ENCODE data around the gene FCER1G. TPM values are rescaled to one million over a fixed set of nuclear protein-coding genes. Genes with fewer than 3 reads are reported as not detected.
A peak's percentile ranks its signal among the peaks of the same experiment; 100 is the strongest.

Gene FCER1G
- total RNA-seq, 1 donor from 2014 or later = 4.3 TPM

DNA sequence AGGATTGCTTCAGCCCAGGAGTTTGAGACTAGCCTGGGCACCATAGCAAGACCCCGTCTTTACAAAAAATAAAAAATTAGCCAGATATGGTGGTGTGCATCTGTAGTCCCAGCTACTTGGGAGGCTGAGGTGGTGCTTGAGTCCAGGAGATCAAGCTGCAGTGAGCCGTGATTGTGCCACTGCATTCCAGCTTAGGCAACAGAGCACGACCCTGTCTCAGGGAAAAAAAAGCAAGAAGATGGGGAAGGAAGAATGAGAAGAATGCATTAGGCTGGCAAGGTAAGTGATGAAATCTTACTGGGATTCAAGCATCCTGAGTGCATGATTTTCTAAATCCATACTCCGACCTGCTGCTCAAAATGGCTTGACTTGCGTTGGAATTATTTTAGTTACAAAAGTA lies 50.2 kb downstream of the FCER1G start:
- DNase-seq (ENCODE audit: low spot score) = no peak
- no peak overlapping the region for H3K4me3 Mint-ChIP-seq (ENCODE audit: unreplicated experiment)
- TF ChIP-seq CTCF (IDR thresholded peaks at IDR 0.05; ENCODE audit: unreplicated experiment) = no peak
- H3K9me3 Mint-ChIP-seq (ENCODE audit: unreplicated experiment) = no peaks in the 10 kb centered on the region
- peaks cover 2% of the 10 kb centered on the region for H3K4me1 Mint-ChIP-seq (ENCODE audit: unreplicated experiment)
- no peak overlapping the region for H3K27ac Mint-ChIP-seq (ENCODE audit: unreplicated experiment)
- H3K36me3 Mint-ChIP-seq (ENCODE audit: low read depth, unreplicated experiment) = peaks cover under 1% of the 10 kb centered on the region
- H3K27me3 Mint-ChIP-seq (ENCODE audit: unreplicated experiment) = peaks cover 7% of the 10 kb centered on the region

- no peak for DNase-seq (ENCODE audit: low spot score)
Measured at GRCh38 chr1:161266202-161266601, 51.1 kb downstream of the FCER1G start.

GRCh38 chr1:161266836-161267235 lies 51.7 kb downstream of the FCER1G start:
- no peak for TF ChIP-seq CTCF (IDR thresholded peaks at IDR 0.05; ENCODE audit: unreplicated experiment)

More at GRCh38 chr1:161266202-161266601, 51.1 kb downstream of the FCER1G start:
- no peaks in the 10 kb centered on the region for H3K9me3 Mint-ChIP-seq (ENCODE audit: unreplicated experiment)
- no peak overlapping the region for H3K27ac Mint-ChIP-seq (ENCODE audit: unreplicated experiment)
- H3K27me3 Mint-ChIP-seq (ENCODE audit: unreplicated experiment) = peaks cover 7% of the 10 kb centered on the region
- H3K4me1 Mint-ChIP-seq (ENCODE audit: unreplicated experiment) = peaks cover 2% of the 10 kb centered on the region
- H3K36me3 Mint-ChIP-seq (ENCODE audit: low read depth, unreplicated experiment) = no peaks in the 10 kb centered on the region
- no peak overlapping the region for H3K4me3 Mint-ChIP-seq (ENCODE audit: unreplicated experiment)
- TF ChIP-seq CTCF (IDR thresholded peaks at IDR 0.05; ENCODE audit: unreplicated experiment) = no peak

GRCh38 chr1:161267321-161267720 lies 52.2 kb downstream of the FCER1G start:
- no peak for TF ChIP-seq CTCF (IDR thresholded peaks at IDR 0.05; ENCODE audit: unreplicated experiment)
- peaks cover 7% of the 10 kb centered on the region for H3K27me3 Mint-ChIP-seq (ENCODE audit: unreplicated experiment)
- DNase-seq (ENCODE audit: low spot score) = no peak
- H3K4me3 Mint-ChIP-seq (ENCODE audit: unreplicated experiment) = no peak overlapping the region
- no peaks in the 10 kb centered on the region for H3K9me3 Mint-ChIP-seq (ENCODE audit: unreplicated experiment)
- H3K27ac Mint-ChIP-seq (ENCODE audit: unreplicated experiment) = no peak overlapping the region
- no peaks in the 10 kb centered on the region for H3K36me3 Mint-ChIP-seq (ENCODE audit: low read depth, unreplicated experiment)
- H3K4me1 Mint-ChIP-seq (ENCODE audit: unreplicated experiment) = peaks cover 2% of the 10 kb centered on the region

More at GRCh38 chr1:161266836-161267235, 51.7 kb downstream of the FCER1G start:
- peaks cover 7% of the 10 kb centered on the region for H3K27me3 Mint-ChIP-seq (ENCODE audit: unreplicated experiment)
- H3K36me3 Mint-ChIP-seq (ENCODE audit: low read depth, unreplicated experiment) = no peaks in the 10 kb centered on the region
- H3K27ac Mint-ChIP-seq (ENCODE audit: unreplicated experiment) = no peak overlapping the region
- H3K9me3 Mint-ChIP-seq (ENCODE audit: unreplicated experiment) = no peaks in the 10 kb centered on the region
- peaks cover 2% of the 10 kb centered on the region for H3K4me1 Mint-ChIP-seq (ENCODE audit: unreplicated experiment)
- H3K4me3 Mint-ChIP-seq (ENCODE audit: unreplicated experiment) = no peak overlapping the region
- DNase-seq (ENCODE audit: low spot score) = no peak

Small RNAs within 50 kb of the gene (microRNA-seq; reads per million reads assigned to microRNA genes)
- 4.7 reads per million, percentile 48 among the genes with 10 or more reads in this experiment for gene MIR5187 (ENCODE audit: unreplicated experiment)

Other genes starting within 250 kb of the FCER1G start
- gene F11R, start 194.1 kb upstream of the FCER1G start, total RNA-seq (ENCODE audit: unreplicated experiment) = 361 TPM
- 14.2 TPM for gene TSTD1, start 176.3 kb upstream of the FCER1G start, total RNA-seq (ENCODE audit: unreplicated experiment)
- 121 TPM for gene USF1, start 169.3 kb upstream of the FCER1G start, total RNA-seq (ENCODE audit: unreplicated experiment)
- gene ARHGAP30, start 145.4 kb upstream of the FCER1G start, total RNA-seq (ENCODE audit: unreplicated experiment) = 0.23 TPM
- gene NECTIN4, start 125.7 kb upstream of the FCER1G start, total RNA-seq (ENCODE audit: unreplicated experiment) = 0.13 TPM
- gene KLHDC9, start 116.9 kb upstream of the FCER1G start, total RNA-seq (ENCODE audit: unreplicated experiment) = 7.3 TPM
- 73.8 TPM for gene PFDN2, start 97.3 kb upstream of the FCER1G start, total RNA-seq (ENCODE audit: unreplicated experiment)
- 20.5 TPM for gene NIT1, start 97.2 kb upstream of the FCER1G start, total RNA-seq (ENCODE audit: unreplicated experiment)
- gene DEDD, start 82.6 kb upstream of the FCER1G start, total RNA-seq (ENCODE audit: unreplicated experiment) = 133 TPM
- gene UFC1, start 61.3 kb upstream of the FCER1G start, total RNA-seq (ENCODE audit: unreplicated experiment) = 124 TPM
- 22.2 TPM for gene USP21, start 55.8 kb upstream of the FCER1G start, total RNA-seq (ENCODE audit: unreplicated experiment)
- 39.0 TPM for gene PPOX, start 48.9 kb upstream of the FCER1G start, total RNA-seq (ENCODE audit: unreplicated experiment)
- 44.0 TPM for gene B4GALT3, start 37.8 kb upstream of the FCER1G start, total RNA-seq (ENCODE audit: unreplicated experiment)
- gene ADAMTS4, start 16.2 kb upstream of the FCER1G start, total RNA-seq (ENCODE audit: unreplicated experiment) = 56.8 TPM
- gene NDUFS2, start 12.9 kb upstream of the FCER1G start, total RNA-seq (ENCODE audit: unreplicated experiment) = 93.1 TPM
- gene APOA2, start 8.3 kb downstream of the FCER1G start, total RNA-seq (ENCODE audit: unreplicated experiment) = not detected
- gene TOMM40L, start 10.8 kb downstream of the FCER1G start, total RNA-seq (ENCODE audit: unreplicated experiment) = 22.0 TPM
- gene NR1I3, start 22.9 kb downstream of the FCER1G start, total RNA-seq (ENCODE audit: unreplicated experiment) = not detected
- gene PCP4L1, start 43.5 kb downstream of the FCER1G start, total RNA-seq (ENCODE audit: unreplicated experiment) = not detected
- 2.6 TPM for gene MPZ, start 94.7 kb downstream of the FCER1G start, total RNA-seq (ENCODE audit: unreplicated experiment)
- gene SDHC, start 99.1 kb downstream of the FCER1G start, total RNA-seq (ENCODE audit: unreplicated experiment) = 180 TPM
- gene CFAP126, start 152.6 kb downstream of the FCER1G start, total RNA-seq (ENCODE audit: unreplicated experiment) = not detected